Astrocyte of the spinal cord (primary cell): ENCODE data around the gene MAVS.

Experiments
- DNase-seq: peaks from one replicate; pipeline ENCODE4 v3.0.0; 2011; ENCODE audit warnings: low read depth, low spot score
- H3K4me3 ChIP-seq: 2 replicates; pipeline ENCODE4 v1.5.1; 2011; ENCODE audit warnings: low read depth, mild to moderate bottlenecking, low read length, moderate library complexity
- in situ Hi-C: cut with HindIII; loops from 2 replicates; pipeline ENCODE4 v1.10.0; 2017; ENCODE audit warnings: low sequenced_read_pairs
- TF ChIP-seq, protein P1 (sequence below): IDR thresholded peaks from 2 replicates; pipeline ENCODE4 v1.5.1; 2012; ENCODE audit warnings: low read depth, mild to moderate bottlenecking, low read length, inconsistent platforms

Gene MAVS

DNA sequence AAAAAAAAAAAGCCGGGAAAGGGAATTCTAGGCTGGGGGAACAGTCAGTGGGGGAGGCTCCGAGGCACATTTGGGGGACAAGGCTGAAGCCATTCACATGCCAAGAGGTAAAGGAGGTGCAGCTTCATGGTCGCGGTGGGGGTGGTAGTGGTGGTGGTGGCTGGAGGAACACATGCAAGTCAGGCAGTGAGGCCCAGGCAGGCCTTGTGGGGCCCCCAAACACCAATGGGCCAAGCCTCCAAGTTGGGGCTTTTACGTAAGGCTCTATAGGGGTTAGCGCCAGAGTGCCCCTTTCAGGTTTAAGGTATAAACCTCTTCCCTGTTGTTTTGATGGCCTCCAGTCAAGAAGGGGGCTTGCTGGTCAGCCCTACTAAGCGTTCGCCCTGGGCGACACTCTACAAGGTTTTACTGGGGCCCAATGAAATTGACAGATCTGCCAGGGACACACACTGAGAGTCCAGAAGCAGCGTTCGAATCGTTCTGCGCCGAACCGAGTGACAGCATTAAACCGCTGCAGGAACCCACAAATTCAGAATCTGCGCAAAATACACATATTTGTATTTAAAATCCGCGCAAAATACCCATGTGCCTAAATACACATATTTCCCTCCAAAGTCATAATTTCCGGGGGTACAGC is 27.1 kb upstream of the MAVS start:
- no peak for DNase-seq

DNA sequence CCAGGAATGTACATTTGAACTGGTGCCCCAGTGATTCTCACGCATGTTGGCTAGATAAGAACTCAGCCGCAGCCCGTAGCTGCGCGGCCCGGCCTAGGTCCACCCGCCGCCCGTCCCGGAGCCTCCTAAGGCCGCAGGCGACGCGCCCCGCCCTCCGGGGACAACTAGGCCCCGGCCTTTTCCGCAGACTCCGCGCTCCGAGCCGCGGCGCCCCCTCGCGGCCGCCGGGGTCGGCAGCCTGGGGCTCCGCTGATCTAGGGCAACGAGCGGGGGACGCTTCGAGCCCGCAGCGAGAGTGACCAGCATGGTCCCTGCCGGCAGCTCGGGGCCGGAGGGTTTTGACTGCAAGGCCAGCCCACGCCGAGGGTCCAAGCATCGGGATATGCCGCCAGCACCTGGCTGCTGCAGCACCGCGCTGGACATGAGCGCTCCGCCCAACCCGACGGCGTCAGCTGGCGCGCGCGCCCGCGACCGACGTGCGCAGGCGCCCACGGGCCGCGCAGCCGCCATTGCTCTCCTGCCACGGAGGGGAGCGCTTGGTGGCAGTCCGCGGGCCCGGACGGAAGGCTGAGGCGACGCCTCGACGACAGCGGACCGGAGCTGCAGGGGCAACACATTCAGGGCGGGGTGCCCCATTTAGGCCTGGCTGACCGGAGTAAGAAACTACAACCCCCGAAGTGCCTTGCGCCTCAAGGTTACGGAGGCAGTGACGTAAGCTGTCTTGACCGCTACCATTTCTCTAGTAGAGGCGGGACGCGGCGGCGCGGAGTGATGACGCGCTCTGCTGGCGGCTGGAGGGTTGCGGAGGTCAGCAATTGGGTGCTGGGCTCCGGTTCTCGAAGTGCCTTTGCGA is 26.4 kb upstream of the MAVS start, which contains the start of gene AP5S1:
AP5S1 (plus strand) TSS at position 500 of the 853 bp plus-strand sequence. CDS start 1,571 bp downstream, outside the sequence.
- TF ChIP-seq, protein P1, sequence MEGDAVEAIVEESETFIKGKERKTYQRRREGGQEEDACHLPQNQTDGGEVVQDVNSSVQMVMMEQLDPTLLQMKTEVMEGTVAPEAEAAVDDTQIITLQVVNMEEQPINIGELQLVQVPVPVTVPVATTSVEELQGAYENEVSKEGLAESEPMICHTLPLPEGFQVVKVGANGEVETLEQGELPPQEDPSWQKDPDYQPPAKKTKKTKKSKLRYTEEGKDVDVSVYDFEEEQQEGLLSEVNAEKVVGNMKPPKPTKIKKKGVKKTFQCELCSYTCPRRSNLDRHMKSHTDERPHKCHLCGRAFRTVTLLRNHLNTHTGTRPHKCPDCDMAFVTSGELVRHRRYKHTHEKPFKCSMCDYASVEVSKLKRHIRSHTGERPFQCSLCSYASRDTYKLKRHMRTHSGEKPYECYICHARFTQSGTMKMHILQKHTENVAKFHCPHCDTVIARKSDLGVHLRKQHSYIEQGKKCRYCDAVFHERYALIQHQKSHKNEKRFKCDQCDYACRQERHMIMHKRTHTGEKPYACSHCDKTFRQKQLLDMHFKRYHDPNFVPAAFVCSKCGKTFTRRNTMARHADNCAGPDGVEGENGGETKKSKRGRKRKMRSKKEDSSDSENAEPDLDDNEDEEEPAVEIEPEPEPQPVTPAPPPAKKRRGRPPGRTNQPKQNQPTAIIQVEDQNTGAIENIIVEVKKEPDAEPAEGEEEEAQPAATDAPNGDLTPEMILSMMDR: peak; percentile 82
- in situ Hi-C loops: no loop called here
- peak within 1 kb of the TSS; percentile 57 for H3K4me3 ChIP-seq
- peak; percentile 97 for DNase-seq

More for the DNA sequence above, 27.1 kb upstream of the MAVS start:
- peak overlapping the region; percentile 57 for H3K4me3 ChIP-seq
- TF ChIP-seq, protein P1: no peak
- in situ Hi-C loops: no loop called here

DNA sequence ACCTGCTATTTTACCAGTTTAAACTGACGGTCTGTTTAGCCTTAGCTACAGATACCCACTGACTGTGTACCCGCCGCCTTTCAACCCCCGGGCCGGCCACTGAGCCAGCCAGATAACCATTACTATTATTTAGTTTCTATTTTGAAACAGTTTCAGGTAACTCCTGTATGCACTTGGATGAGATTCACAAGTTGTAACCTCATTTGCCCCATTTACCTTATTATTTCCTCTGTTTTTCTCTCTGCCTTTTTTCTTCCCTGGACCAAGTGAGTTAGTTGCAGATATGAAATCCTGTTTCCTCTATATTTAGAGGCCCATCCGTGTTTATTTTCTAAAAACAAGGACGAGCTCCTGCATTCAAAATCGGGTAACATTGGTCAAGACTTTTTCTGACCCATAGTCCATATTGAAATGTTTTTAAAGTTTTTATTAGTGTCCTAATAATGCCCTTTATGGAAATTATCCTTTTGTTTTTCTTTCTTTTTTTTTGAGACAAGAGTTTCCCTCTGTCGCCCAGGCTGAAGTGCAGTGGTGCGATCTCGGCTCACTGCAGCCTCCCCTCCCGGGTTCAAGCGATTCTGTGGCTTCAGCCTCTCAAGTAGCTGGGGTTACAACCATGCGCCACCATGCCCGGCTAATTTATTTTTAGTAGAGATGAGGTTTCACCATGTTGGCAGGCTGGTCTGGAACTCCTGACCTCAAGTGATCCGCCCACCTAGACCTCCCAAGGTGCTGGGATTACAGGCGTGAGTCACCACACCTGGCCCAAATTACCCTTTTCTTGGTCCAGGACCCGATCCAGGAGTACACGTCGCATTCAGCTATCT is 25.5 kb upstream of the MAVS start:
- in situ Hi-C loops: no loop called here
- DNase-seq: no peak
- peak overlapping the region; percentile 57 for H3K4me3 ChIP-seq
- TF ChIP-seq, protein P1: no peak

DNA sequence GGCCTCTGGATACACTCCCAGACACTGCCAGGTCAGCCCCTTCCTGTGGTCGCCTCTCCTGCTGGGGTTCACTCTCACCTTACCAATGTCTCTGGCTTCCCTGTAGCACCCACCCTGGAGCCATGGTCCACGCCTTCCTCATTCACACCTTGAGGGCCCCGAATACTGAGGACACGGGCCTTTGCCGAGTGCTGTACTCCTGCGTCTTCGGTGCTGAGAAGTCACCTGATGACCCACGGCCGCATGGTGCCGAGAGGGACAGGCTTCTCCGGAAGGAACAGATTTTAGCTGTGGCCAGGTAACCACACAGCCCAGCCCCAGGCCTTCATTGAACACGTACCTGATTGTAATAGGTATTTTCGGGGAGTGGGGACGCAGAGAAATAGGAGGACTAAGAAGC is 24.6 kb upstream of the MAVS start:
- no peak for DNase-seq
- H3K4me3 ChIP-seq: no peak overlapping the region
- in situ Hi-C loops: no loop called here
- TF ChIP-seq, protein P1: no peak

GRCh38 chr20:3823881-3824280 is 22.8 kb upstream of the MAVS start:
- in situ Hi-C loops: no loop called here
- DNase-seq: no peak
- H3K4me3 ChIP-seq: no peak overlapping the region
- TF ChIP-seq, protein P1: no peak

DNA sequence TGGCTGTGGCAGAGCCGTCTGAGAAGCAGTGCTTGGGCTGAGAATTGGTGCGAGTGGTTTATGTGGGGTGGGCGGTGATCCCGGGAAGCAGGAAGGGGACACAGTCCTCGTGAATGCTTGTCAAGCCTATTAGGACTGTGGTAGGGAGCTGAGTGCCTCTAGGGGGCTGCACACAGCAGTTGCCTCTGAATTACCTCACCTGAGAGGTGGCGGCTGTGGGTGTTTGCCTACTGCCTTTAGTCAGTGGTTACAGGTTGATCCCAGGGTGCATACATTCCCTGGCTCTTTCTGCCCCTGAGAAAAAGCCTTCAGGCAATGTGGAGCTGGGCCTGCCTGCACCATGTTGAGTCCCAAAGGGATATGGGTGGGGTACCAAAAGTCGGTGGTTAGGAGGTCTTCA is 21.1 kb upstream of the MAVS start:
- no peak for DNase-seq
- no peak overlapping the region for H3K4me3 ChIP-seq
- in situ Hi-C loops: no loop called here
- TF ChIP-seq, protein P1: no peak
